ENCODE measurements around the gene CPB2. TPM values are rescaled to one million over a fixed set of nuclear protein-coding genes. Genes with fewer than 3 reads are reported as not detected.

The CPB2 gene
- total RNA-seq, 2 donors from 2014 or later = 0.40 TPM; not detected in 1

DNA sequence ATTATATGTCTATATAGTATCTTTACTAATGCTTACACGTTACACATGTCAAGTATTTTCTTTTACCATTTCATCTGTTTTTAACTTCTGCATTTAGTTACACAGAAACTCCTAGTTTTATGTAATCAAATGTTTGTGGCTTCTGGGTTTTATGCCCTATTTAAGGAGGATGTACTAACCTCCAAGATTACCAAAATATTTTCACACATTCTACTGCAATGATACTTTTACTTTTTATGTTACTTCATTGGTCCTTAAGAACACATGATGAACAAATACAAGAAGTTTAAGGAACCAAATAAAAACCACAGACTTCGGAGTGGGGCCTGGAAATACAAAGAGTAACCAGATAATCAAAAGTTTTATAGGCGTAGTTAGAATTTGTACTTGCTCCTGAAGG, 89.5 kb downstream of the CPB2 start:
- intact Hi-C loops (cut with DNase I) = no loop called here
- H3K4me1 ChIP-seq = no peaks in the 10 kb centered on the region
- no peaks in the 10 kb centered on the region for H3K36me3 ChIP-seq
- no peak for DNase-seq
- H3K9me3 ChIP-seq = no peaks in the 10 kb centered on the region
- no peak overlapping the region for H3K9ac ChIP-seq (ENCODE audit: low read depth in 2 of 2, low read length in 2 of 2)
- TF ChIP-seq, protein P1, sequence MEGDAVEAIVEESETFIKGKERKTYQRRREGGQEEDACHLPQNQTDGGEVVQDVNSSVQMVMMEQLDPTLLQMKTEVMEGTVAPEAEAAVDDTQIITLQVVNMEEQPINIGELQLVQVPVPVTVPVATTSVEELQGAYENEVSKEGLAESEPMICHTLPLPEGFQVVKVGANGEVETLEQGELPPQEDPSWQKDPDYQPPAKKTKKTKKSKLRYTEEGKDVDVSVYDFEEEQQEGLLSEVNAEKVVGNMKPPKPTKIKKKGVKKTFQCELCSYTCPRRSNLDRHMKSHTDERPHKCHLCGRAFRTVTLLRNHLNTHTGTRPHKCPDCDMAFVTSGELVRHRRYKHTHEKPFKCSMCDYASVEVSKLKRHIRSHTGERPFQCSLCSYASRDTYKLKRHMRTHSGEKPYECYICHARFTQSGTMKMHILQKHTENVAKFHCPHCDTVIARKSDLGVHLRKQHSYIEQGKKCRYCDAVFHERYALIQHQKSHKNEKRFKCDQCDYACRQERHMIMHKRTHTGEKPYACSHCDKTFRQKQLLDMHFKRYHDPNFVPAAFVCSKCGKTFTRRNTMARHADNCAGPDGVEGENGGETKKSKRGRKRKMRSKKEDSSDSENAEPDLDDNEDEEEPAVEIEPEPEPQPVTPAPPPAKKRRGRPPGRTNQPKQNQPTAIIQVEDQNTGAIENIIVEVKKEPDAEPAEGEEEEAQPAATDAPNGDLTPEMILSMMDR (IDR thresholded peaks at IDR 0.05) = no peak
- H3K4me3 ChIP-seq = no peak overlapping the region
- H3K27ac ChIP-seq = no peak overlapping the region
- no peaks in the 10 kb centered on the region for H3K27me3 ChIP-seq

DNA sequence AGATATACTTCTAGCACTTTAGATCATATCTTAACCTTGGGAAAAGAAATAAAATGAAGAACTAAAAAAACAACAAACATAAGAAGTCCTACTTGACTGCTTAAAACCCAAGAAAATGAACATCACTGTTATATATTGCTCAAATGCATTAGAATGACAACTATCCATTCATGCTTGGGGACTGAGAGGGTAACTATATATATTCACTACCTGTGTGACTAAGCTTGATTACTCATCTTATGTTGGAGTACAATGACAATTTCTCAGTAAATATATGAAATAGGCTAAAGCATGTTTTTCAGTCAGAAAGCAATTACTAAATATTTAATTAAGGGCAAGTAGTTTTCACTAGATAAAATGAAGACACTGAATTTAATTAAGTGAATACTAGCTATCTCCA, 92.4 kb downstream of the CPB2 start:
- intact Hi-C loops (cut with DNase I) = no loop called here
- no peak overlapping the region for H3K4me3 ChIP-seq

DNA sequence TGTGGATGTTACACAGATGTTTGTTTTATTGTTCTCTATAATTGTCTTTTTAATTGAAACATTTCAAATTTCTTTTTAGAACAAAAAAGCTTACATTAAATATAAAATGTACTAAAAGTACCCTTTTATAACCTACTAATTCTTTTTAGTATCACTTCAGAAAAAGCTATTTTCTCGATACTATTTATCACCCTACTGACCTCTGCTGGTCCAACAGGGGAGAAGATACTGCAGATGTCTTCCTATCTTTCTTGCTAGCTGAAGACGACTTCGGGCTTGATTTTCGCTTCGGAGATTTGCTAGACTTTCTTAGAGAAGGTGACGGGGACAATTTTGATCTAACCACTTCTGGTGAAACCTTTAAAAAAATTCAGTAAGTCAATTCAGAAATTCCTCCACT, 94.7 kb downstream of the CPB2 start:
- intact Hi-C loops (cut with DNase I) = no loop called here
- Histone ChIP-seq H3K4me1 (no peaks in the 10 kb centered on the region), H3K9ac (ENCODE audit: low read depth in 2 of 2, low read length in 2 of 2) (no peak overlapping the region), H3K36me3 (no peaks in the 10 kb centered on the region), H3K4me3 (no peak overlapping the region), H3K27ac (no peak overlapping the region), H3K9me3 (no peaks in the 10 kb centered on the region), H3K27me3 (no peaks in the 10 kb centered on the region)
- TF ChIP-seq, protein P1 (IDR thresholded peaks at IDR 0.05) = no peak
- no peak for DNase-seq

More for the DNA sequence above, 92.4 kb downstream of the CPB2 start:
- Histone ChIP-seq H3K9me3 (no peaks in the 10 kb centered on the region), H3K27me3 (no peaks in the 10 kb centered on the region), H3K36me3 (no peaks in the 10 kb centered on the region), H3K27ac (no peak overlapping the region), H3K9ac (ENCODE audit: low read depth in 2 of 2, low read length in 2 of 2) (no peak overlapping the region), H3K4me1 (no peaks in the 10 kb centered on the region)
- TF ChIP-seq, protein P1 (IDR thresholded peaks at IDR 0.05) = no peak
- DNase-seq = no peak

DNA sequence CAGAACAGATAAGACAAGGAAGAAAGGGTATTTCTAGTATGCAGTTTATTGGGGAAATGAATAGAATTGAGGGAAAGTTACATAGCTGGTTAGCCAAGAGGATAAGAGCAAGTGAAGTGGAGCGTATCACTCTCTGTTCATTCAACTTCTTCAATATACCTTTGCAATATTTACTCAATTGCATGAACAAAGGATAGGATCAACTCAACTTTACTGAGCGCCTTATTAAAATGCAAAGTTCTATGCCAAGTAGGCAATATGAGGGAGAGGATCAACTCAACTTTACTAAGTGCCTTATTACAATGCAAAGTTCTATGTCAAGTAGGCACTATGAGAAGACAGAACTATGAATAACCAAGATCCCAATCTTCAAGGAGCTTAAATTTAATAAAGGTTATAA, 96.2 kb downstream of the CPB2 start:
- H3K27ac ChIP-seq = no peak overlapping the region
- intact Hi-C loops (cut with DNase I) = no loop called here
- no peaks in the 10 kb centered on the region for H3K36me3 ChIP-seq

DNA sequence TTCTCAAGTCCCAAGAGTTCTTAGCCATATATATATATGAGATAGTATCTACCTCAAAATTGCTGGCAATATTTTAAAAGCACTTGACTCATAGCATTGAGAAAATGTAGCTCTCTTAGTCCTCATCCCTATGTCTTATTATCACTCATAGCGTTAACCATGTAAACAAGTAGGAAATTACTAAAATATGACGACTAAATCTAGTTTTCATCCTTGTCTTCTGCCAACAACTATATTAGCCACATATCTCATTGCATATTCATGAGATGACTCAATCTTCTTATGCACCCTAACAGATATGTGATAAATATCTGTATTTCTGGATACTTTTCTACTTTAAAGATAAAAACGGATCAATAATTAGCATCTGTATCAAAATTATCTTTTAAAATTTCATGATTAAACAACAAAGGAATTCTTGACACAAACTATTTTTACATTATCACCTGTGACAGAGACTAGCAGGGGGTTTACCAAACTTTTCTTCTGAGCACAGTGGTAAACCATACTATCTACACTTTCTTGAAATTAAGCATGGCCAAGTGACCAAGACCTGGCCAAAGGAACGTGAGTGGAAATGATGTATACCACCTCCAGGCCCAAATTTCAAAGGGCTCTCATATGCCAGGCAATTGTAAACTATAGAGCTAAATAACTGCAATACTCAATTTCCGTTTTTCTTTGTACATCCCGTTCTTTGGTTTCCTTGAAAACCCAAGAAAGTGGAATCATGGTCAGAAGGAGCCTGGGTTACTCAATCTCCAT, 98.0 kb downstream of the CPB2 start:
- intact Hi-C loops (cut with DNase I) = no loop called here
- Histone ChIP-seq H3K9ac (ENCODE audit: low read depth in 2 of 2, low read length in 2 of 2) (no peak overlapping the region), H3K36me3 (peaks cover 4% of the 10 kb centered on the region), H3K4me3 (no peak overlapping the region), H3K9me3 (no peaks in the 10 kb centered on the region), H3K27ac (no peak overlapping the region), H3K27me3 (no peaks in the 10 kb centered on the region), H3K4me1 (no peaks in the 10 kb centered on the region)
- TF ChIP-seq, protein P1 (IDR thresholded peaks at IDR 0.05) = no peak
- no peak for DNase-seq

More for the DNA sequence above, 96.2 kb downstream of the CPB2 start:
- Histone ChIP-seq H3K9ac (ENCODE audit: low read depth in 2 of 2, low read length in 2 of 2) (no peak overlapping the region), H3K4me1 (no peaks in the 10 kb centered on the region), H3K9me3 (no peaks in the 10 kb centered on the region), H3K4me3 (no peak overlapping the region), H3K27me3 (no peaks in the 10 kb centered on the region)
- TF ChIP-seq, protein P1 (IDR thresholded peaks at IDR 0.05) = no peak
- no peak for DNase-seq
